ENCODE data around the gene SCARB1.

The SCARB1 gene

GRCh38 chr12:124765581-124766489, 97.8 kb downstream of the SCARB1 start:
- no peak for DNase-seq (ENCODE audit: low read depth, low spot score)
- H3K27ac ChIP-seq: no peak overlapping the region
- TF ChIP-seq FOXP2 (optimal IDR thresholded peaks at IDR 0.05; ENCODE audit: control extremely low read depth, extremely low read length, insufficient read depth): no peak
- no peak for TF ChIP-seq EZH2 (IDR thresholded peaks at IDR 0.05)
- TF ChIP-seq POLR2AphosphoS5 (IDR thresholded peaks at IDR 0.05; ENCODE audit: borderline replicate concordance, low read depth, low read length): no peak
- no peaks in the 10 kb centered on the region for H3K36me3 ChIP-seq (ENCODE audit: insufficient read depth, low read length)
- no peak overlapping the region for H3K4me3 ChIP-seq
- H3K9me3 ChIP-seq (ENCODE audit: low read depth, low read length): peaks cover 9% of the 10 kb centered on the region; the same call in 1 of the 2 replicates
- H3K9ac ChIP-seq (ENCODE audit: insufficient read length): no peak overlapping the region

DNA sequence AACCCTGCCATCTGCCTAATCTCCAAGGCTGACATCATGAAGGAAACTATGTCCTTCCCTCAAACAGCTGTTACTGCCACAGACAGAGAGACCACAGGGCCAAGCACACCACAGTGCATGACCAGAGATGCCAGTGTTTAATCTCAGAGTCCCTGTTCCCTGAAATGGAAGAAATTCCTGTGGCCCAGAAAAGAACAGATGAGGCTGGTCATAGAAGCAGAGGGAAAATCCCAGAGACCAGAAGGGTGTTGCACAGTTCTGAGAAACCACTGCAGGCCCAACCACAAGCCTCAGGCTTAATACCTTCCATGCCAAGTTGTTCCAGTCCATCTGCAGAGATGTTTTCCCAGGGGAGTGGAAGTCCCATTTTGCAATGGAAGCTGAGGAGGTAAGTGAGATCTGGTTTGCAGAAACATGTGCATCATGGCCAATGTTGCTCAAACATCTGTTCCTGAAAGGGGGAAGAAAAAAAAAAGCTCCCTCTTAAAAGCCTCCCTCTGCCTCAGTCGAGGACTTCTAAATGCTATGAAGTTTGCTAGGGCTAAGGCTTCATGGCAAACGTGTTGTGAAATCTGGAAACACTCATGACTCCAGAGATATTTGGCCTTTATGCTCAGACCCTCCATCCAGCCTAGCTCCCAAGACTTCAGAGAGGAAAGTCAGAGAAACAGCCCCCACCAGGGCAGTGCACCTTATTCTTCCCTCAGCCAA, 98.6 kb downstream of the SCARB1 start:
- no peak overlapping the region for H3K9ac ChIP-seq (ENCODE audit: insufficient read length)
- peaks cover 9% of the 10 kb centered on the region; the same call in 1 of the 2 replicates for H3K9me3 ChIP-seq (ENCODE audit: low read depth, low read length)
- no peak overlapping the region for H3K4me3 ChIP-seq
- DNase-seq (ENCODE audit: low read depth, low spot score): no peak
- H3K36me3 ChIP-seq (ENCODE audit: insufficient read depth, low read length): no peaks in the 10 kb centered on the region
- H3K27ac ChIP-seq: no peak overlapping the region
- TF ChIP-seq FOXP2 (optimal IDR thresholded peaks at IDR 0.05; ENCODE audit: control extremely low read depth, extremely low read length, insufficient read depth) (no peak), POLR2AphosphoS5 (IDR thresholded peaks at IDR 0.05; ENCODE audit: borderline replicate concordance, low read depth, low read length) (no peak), EZH2 (IDR thresholded peaks at IDR 0.05) (no peak)

DNA sequence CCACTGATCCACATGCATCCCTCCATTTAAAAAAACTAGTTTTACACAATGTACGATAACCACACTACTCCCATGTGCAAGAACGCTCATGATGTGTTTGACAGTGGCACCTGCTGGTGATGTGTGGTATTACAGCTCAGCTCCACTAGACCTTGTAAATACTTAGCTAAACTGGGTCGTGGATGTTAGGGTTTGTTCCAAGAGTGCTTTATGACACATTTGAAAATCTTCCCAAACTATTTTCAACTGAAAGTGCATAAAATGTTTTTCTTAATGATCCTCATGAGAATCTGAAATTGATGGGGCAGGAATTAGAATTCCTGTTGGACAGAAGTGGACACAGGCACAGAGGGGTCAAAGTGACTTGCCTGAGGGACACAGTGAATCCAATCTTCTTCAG, 99.2 kb downstream of the SCARB1 start:
- no peaks in the 10 kb centered on the region for H3K36me3 ChIP-seq (ENCODE audit: insufficient read depth, low read length)
- TF ChIP-seq FOXP2 (optimal IDR thresholded peaks at IDR 0.05; ENCODE audit: control extremely low read depth, extremely low read length, insufficient read depth) (no peak), EZH2 (IDR thresholded peaks at IDR 0.05) (no peak), POLR2AphosphoS5 (IDR thresholded peaks at IDR 0.05; ENCODE audit: borderline replicate concordance, low read depth, low read length) (no peak)
- DNase-seq (ENCODE audit: low read depth, low spot score): no peak
- H3K4me3 ChIP-seq: no peak overlapping the region
- H3K9ac ChIP-seq (ENCODE audit: insufficient read length): no peak overlapping the region
- peaks cover 9% of the 10 kb centered on the region; the same call in 1 of the 2 replicates for H3K9me3 ChIP-seq (ENCODE audit: low read depth, low read length)
- H3K27ac ChIP-seq: no peak overlapping the region

DNA sequence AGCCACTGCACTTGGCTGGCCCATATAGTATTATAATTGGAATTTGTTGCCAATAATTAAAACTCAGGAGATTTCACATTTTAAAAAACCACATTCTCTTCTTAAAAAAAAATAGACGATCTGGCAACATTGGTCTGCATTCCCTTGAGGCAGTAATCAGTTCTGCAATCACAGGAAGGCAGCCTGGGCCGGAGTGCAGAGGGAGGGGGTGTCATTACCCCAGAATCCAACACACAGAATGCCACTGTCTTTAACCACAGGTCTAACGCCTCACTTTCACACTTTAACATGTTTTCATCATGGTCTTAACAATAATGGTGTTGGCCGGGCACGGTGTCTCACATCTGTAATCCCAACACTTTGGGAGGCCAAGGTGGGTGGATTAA, 100.1 kb downstream of the SCARB1 start:
- Histone ChIP-seq H3K36me3 (ENCODE audit: insufficient read depth, low read length) (no peaks in the 10 kb centered on the region), H3K4me3 (no peak overlapping the region), H3K9me3 (ENCODE audit: low read depth, low read length) (peaks cover 9% of the 10 kb centered on the region; the same call in 1 of the 2 replicates), H3K9ac (ENCODE audit: insufficient read length) (no peak overlapping the region), H3K27ac (no peak overlapping the region)
- TF ChIP-seq FOXP2 (optimal IDR thresholded peaks at IDR 0.05; ENCODE audit: control extremely low read depth, extremely low read length, insufficient read depth) (no peak), EZH2 (IDR thresholded peaks at IDR 0.05) (no peak), POLR2AphosphoS5 (IDR thresholded peaks at IDR 0.05; ENCODE audit: borderline replicate concordance, low read depth, low read length) (no peak)
- DNase-seq (ENCODE audit: low read depth, low spot score): no peak

DNA sequence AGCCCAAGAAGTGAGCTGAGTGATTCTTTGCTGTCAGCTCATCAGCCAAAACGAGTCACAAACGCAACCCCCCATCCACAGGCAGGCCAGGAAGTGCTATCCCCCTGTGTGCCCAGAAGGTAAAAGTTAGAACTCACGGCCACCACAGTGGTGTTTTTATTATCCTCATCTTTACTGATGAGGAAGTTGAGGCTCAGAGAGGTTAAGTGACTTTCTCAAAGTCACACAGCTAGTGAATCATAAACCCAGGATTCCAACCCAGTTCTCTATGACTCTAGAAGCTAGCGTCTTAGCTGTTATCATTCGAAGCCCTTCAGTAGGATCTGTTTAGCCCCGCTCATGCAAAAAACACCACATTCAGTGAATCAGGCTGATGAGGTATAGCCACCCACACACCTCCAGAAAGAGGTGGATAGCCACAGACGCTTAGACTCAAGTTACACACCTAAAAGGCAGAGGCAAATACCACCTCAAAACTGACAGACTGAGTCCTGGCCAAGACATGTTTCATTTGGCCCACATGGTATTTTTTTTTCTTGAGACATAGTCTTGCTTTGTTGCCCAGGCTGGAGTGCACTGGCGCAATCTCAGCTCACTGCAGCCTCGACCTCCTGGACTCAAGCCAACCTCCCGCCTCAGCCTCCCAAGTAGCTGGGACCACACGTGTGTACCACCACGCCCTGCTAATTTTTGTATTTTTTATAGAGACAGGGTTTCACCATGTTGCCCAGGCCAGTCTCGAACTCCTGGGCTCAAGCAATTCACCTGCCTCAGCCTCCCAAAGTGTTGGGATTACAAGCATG, 100.7 kb downstream of the SCARB1 start:
- no peak for DNase-seq (ENCODE audit: low read depth, low spot score)
- Histone ChIP-seq H3K36me3 (ENCODE audit: insufficient read depth, low read length) (no peaks in the 10 kb centered on the region), H3K9ac (ENCODE audit: insufficient read length) (no peak overlapping the region), H3K27ac (no peak overlapping the region), H3K9me3 (ENCODE audit: low read depth, low read length) (peaks cover 9% of the 10 kb centered on the region; the same call in 1 of the 2 replicates), H3K4me3 (no peak overlapping the region)
- no peak for TF ChIP-seq POLR2AphosphoS5 (IDR thresholded peaks at IDR 0.05; ENCODE audit: borderline replicate concordance, low read depth, low read length)
- no peak for TF ChIP-seq EZH2 (IDR thresholded peaks at IDR 0.05)
- TF ChIP-seq FOXP2 (optimal IDR thresholded peaks at IDR 0.05; ENCODE audit: control extremely low read depth, extremely low read length, insufficient read depth): no peak

- Histone ChIP-seq H3K4me3 (no peak overlapping the region), H3K27ac (no peak overlapping the region), H3K36me3 (ENCODE audit: insufficient read depth, low read length) (no peaks in the 10 kb centered on the region), H3K9ac (ENCODE audit: insufficient read length) (no peak overlapping the region), H3K9me3 (ENCODE audit: low read depth, low read length) (peaks cover 9% of the 10 kb centered on the region; the same call in 1 of the 2 replicates)
- TF ChIP-seq EZH2 (IDR thresholded peaks at IDR 0.05) (no peak), FOXP2 (optimal IDR thresholded peaks at IDR 0.05; ENCODE audit: control extremely low read depth, extremely low read length, insufficient read depth) (no peak), POLR2AphosphoS5 (IDR thresholded peaks at IDR 0.05; ENCODE audit: borderline replicate concordance, low read depth, low read length) (no peak)
- DNase-seq (ENCODE audit: low read depth, low spot score): no peak
Observed at GRCh38 chr12:124762384-124762783, 101.3 kb downstream of the SCARB1 start.

DNA sequence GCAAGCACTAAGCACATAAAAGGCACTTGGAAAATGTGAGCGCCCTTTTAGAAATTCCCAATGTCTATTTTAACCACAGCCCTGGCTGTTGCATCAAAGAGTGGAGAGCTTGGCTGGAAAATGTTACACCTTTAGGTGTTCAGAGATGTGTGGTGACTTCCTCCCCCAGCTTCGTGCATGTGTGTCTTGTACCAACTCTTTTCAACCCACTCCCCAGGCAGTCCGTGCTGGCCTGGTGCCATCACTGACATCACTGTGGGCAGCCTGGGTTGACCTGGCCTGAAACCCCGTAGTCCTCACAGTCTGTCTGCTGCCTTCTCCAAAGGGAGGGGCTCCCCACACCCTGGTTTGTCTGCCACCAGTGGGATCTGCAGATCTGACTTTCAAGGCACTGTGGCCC, 101.8 kb downstream of the SCARB1 start:
- no peak overlapping the region for H3K27ac ChIP-seq
- no peaks in the 10 kb centered on the region for H3K36me3 ChIP-seq (ENCODE audit: insufficient read depth, low read length)
- no peak for DNase-seq (ENCODE audit: low read depth, low spot score)
- H3K4me3 ChIP-seq: no peak overlapping the region
- no peak overlapping the region for H3K9ac ChIP-seq (ENCODE audit: insufficient read length)
- no peak for TF ChIP-seq POLR2AphosphoS5 (IDR thresholded peaks at IDR 0.05; ENCODE audit: borderline replicate concordance, low read depth, low read length)
- no peak for TF ChIP-seq FOXP2 (optimal IDR thresholded peaks at IDR 0.05; ENCODE audit: control extremely low read depth, extremely low read length, insufficient read depth)
- TF ChIP-seq EZH2 (IDR thresholded peaks at IDR 0.05): no peak
- peaks cover 9% of the 10 kb centered on the region; the same call in 1 of the 2 replicates for H3K9me3 ChIP-seq (ENCODE audit: low read depth, low read length)

Data from SK-N-MC (cell line).